MM.1S (cell line): ENCODE data around the gene BHMT.

Experiments
- EZH2 ChIP-seq: fragments of 300-600 bp; sonication (generic); optimal IDR thresholded peaks from 2 replicates; pipeline ENCODE3; 2017; ENCODE audit warnings: low read depth, mild to moderate bottlenecking, antibody characterized with exemption, low read length, mixed read lengths
- EZH2phosphoT487 ChIP-seq: fragments of 300-600 bp; sonication (generic); IDR thresholded peaks from 2 replicates; pipeline ENCODE4 v1.6.1; 2018; ENCODE audit warnings: antibody characterized with exemption, low read length
- TF ChIP-seq, protein P1 (sequence below): fragments of 300-600 bp; sonication (generic); IDR thresholded peaks from 2 replicates; pipeline ENCODE4 v1.5.1; 2016; ENCODE audit warnings: antibody characterized with exemption, low read length, mixed read lengths

DNA sequence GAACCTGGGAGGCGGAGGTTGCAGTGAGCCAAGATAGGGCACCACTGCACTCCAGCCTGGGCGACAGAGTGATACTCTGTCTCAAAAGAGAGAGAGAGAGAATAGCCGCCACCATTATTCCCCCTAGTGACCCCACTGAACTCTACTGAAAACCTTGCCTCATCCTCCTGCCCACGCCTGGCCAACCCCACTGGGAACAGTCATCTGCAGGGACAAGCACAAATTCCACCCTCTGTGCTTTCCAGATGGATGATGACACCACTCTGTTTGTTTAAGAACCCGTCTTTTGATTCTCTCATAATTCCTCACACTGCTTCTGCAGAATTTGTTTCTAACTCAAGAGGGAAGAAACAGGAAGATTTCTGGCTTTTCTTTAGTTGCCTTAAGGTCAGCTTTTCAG is 29.8 kb upstream of the BHMT start:
- TF ChIP-seq, protein P1, sequence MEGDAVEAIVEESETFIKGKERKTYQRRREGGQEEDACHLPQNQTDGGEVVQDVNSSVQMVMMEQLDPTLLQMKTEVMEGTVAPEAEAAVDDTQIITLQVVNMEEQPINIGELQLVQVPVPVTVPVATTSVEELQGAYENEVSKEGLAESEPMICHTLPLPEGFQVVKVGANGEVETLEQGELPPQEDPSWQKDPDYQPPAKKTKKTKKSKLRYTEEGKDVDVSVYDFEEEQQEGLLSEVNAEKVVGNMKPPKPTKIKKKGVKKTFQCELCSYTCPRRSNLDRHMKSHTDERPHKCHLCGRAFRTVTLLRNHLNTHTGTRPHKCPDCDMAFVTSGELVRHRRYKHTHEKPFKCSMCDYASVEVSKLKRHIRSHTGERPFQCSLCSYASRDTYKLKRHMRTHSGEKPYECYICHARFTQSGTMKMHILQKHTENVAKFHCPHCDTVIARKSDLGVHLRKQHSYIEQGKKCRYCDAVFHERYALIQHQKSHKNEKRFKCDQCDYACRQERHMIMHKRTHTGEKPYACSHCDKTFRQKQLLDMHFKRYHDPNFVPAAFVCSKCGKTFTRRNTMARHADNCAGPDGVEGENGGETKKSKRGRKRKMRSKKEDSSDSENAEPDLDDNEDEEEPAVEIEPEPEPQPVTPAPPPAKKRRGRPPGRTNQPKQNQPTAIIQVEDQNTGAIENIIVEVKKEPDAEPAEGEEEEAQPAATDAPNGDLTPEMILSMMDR, result no peak
- no peak for TF ChIP-seq EZH2
- no peak for TF ChIP-seq EZH2phosphoT487
